Loucy (cell line): ENCODE data around the gene FOXK2.
A peak's percentile ranks its signal among the peaks of the same experiment; 100 is the strongest.

Source experiments
- H2AFZ ChIP-seq: fragments of 200-600 bp; sonication (generic); 2 replicates; pipeline ENCODE4 v1.6.0; 2016; ENCODE audit warnings: antibody characterized with exemption, mild to moderate bottlenecking, low read length, moderate library complexity
- H3F3A ChIP-seq: fragments of 200-600 bp; 2 replicates; pipeline ENCODE4 v1.6.0; 2016; ENCODE audit warnings: antibody characterized with exemption, low read depth, mild to moderate bottlenecking
- H3K27me3 ChIP-seq: fragments of 200-600 bp; sonication (generic); 2 replicates; pipeline ENCODE4 v1.6.1; 2014; ENCODE audit warnings: low read length, mild to moderate bottlenecking; ENCODE audit not compliant: insufficient read depth, poor library complexity, severe bottlenecking
- H3K36me3 ChIP-seq: fragments of 200-600 bp; sonication (generic); 2 replicates; pipeline ENCODE4 v1.6.1; 2016; ENCODE audit warnings: low read length; ENCODE audit not compliant: insufficient read depth
- H3K4me1 ChIP-seq: fragments of 200-600 bp; sonication (generic); 2 replicates; pipeline ENCODE4 v1.5.1; 2014; ENCODE audit warnings: low read length, mild to moderate bottlenecking; ENCODE audit not compliant: insufficient read depth, poor library complexity, severe bottlenecking
- H3K4me2 ChIP-seq: fragments of 200-600 bp; sonication (generic); 2 replicates; pipeline ENCODE4 v1.6.0; 2014; ENCODE audit warnings: antibody characterized with exemption, low read length, low read depth, mild to moderate bottlenecking; ENCODE audit not compliant: poor library complexity, severe bottlenecking
- H3K4me3 ChIP-seq: fragments of 200-600 bp; sonication (generic); 2 replicates; pipeline ENCODE4 v1.5.1; 2014; ENCODE audit warnings: low read length, mild to moderate bottlenecking, mixed read lengths; ENCODE audit not compliant: poor library complexity, severe bottlenecking
- H3K79me2 ChIP-seq: fragments of 200-600 bp; sonication (generic); 2 replicates; pipeline ENCODE4 v1.6.1; 2014; ENCODE audit warnings: low read length; ENCODE audit not compliant: insufficient read depth
- H3K9ac ChIP-seq: fragments of 200-600 bp; sonication (generic); 2 replicates; pipeline ENCODE4 v1.6.0; 2014; ENCODE audit warnings: mild to moderate bottlenecking, low read depth, low read length, moderate library complexity; ENCODE audit not compliant: poor library complexity, severe bottlenecking
- H3K9me2 ChIP-seq: fragments of 200-600 bp; sonication (generic); replicated peaks from 2 replicates; pipeline ENCODE4 v1.6.1; 2016; ENCODE audit warnings: low read depth, low read length, mixed read lengths
- H3K9me3 ChIP-seq: fragments of 200-600 bp; sonication (generic); 2 replicates; pipeline ENCODE4 v1.6.1; 2014; ENCODE audit warnings: mild to moderate bottlenecking, antibody characterized with exemption, low read length, low read depth; ENCODE audit not compliant: insufficient read depth
- H4K20me1 ChIP-seq: fragments of 200-600 bp; sonication (generic); 2 replicates; pipeline ENCODE4 v1.6.0; 2014; ENCODE audit warnings: antibody characterized with exemption, low read length, mild to moderate bottlenecking; ENCODE audit not compliant: insufficient read depth, poor library complexity, severe bottlenecking
- EZH2phosphoT487 ChIP-seq: fragments of 200-600 bp; IDR thresholded peaks from 2 replicates; pipeline ENCODE4 v1.6.1; 2018; ENCODE audit warnings: antibody characterized with exemption, mild to moderate bottlenecking, moderate library complexity, borderline replicate concordance
- TF ChIP-seq, protein P1 (sequence below): fragments of 200-600 bp; sonication (generic); conservative IDR thresholded peaks from 2 replicates; pipeline ENCODE4 v1.5.1; 2014; ENCODE audit warnings: mild to moderate bottlenecking, antibody characterized with exemption, low read length

FOXK2 gene

GRCh38 chr17:82518826-82519810 lies at the start of gene FOXK2:
Gene FOXK2, plus strand, starts transcription at chr17:82519732. Its CDS starts 157 bp downstream, at chr17:82519889.
- TF ChIP-seq, protein P1, sequence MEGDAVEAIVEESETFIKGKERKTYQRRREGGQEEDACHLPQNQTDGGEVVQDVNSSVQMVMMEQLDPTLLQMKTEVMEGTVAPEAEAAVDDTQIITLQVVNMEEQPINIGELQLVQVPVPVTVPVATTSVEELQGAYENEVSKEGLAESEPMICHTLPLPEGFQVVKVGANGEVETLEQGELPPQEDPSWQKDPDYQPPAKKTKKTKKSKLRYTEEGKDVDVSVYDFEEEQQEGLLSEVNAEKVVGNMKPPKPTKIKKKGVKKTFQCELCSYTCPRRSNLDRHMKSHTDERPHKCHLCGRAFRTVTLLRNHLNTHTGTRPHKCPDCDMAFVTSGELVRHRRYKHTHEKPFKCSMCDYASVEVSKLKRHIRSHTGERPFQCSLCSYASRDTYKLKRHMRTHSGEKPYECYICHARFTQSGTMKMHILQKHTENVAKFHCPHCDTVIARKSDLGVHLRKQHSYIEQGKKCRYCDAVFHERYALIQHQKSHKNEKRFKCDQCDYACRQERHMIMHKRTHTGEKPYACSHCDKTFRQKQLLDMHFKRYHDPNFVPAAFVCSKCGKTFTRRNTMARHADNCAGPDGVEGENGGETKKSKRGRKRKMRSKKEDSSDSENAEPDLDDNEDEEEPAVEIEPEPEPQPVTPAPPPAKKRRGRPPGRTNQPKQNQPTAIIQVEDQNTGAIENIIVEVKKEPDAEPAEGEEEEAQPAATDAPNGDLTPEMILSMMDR: no peak
- no peak for TF ChIP-seq EZH2phosphoT487
- Histone ChIP-seq H3K4me3 (peak within 1 kb of the TSS; percentile 99), H3K4me2 (peak within 1 kb of the TSS; percentile 99), H3K9ac (peak within 1 kb of the TSS; percentile 80), H3K9me2 (no peaks in the 10 kb centered on the region), H3K36me3 (no peaks in the 10 kb centered on the region), H4K20me1 (peaks cover 37% of the 10 kb centered on the region), H2AFZ (peak within 1 kb of the TSS; percentile 96), H3K4me1 (peaks cover 26% of the 10 kb centered on the region), H3K79me2 (peaks cover 42% of the 10 kb centered on the region), H3K27me3 (no peaks in the 10 kb centered on the region), H3F3A (no peaks in the 10 kb centered on the region; the same call in 1 of the 2 replicates), H3K9me3 (no peaks in the 10 kb centered on the region)

GRCh38 chr17:82470065-82470464 lies 49.5 kb upstream of the FOXK2 start:
- Histone ChIP-seq H3K27me3 (no peaks in the 10 kb centered on the region), H4K20me1 (peaks cover 9% of the 10 kb centered on the region), H3K79me2 (peaks cover 29% of the 10 kb centered on the region; the same call in 1 of the 2 replicates), H3K36me3 (peaks cover 69% of the 10 kb centered on the region), H3F3A (no peaks in the 10 kb centered on the region), H3K4me3 (no peak overlapping the region), H3K9me3 (no peaks in the 10 kb centered on the region), H3K4me1 (no peaks in the 10 kb centered on the region), H2AFZ (no peak overlapping the region), H3K9me2 (no peaks in the 10 kb centered on the region), H3K9ac (no peak overlapping the region), H3K4me2 (no peak overlapping the region)
- TF ChIP-seq EZH2phosphoT487: no peak
- TF ChIP-seq, protein P1: no peak

GRCh38 chr17:82474223-82475010 lies 45.1 kb upstream of the FOXK2 start:
- Histone ChIP-seq H3K4me1 (peaks cover 12% of the 10 kb centered on the region), H4K20me1 (peaks cover 12% of the 10 kb centered on the region), H3K9me3 (no peaks in the 10 kb centered on the region), H3K79me2 (peaks cover 4% of the 10 kb centered on the region; the same call in 1 of the 2 replicates), H3K36me3 (peaks cover 64% of the 10 kb centered on the region), H2AFZ (no peak overlapping the region), H3F3A (no peaks in the 10 kb centered on the region), H3K9ac (no peak overlapping the region), H3K9me2 (no peaks in the 10 kb centered on the region), H3K27me3 (no peaks in the 10 kb centered on the region), H3K4me3 (no peak overlapping the region), H3K4me2 (no peak overlapping the region)
- TF ChIP-seq EZH2phosphoT487: no peak
- TF ChIP-seq, protein P1: no peak
